Psoas muscle (tissue), 8 donors: Measurements from ENCODE around the gene PLA2G7. TPM values are rescaled to one million over a fixed set of nuclear protein-coding genes. Genes with fewer than 3 reads are reported as not detected.

Experiments used
- ATAC-seq, 4 donors: fragments of 200-7000 bp; cut with Tn5 transposase; one replicate each; pipeline ENCODE4 v1.9.1; 2020; ENCODE audit warnings: moderate library complexity in 3 of 4, mild to moderate bottlenecking in 2 of 4
- DNase-seq, 2 donors: peaks; one replicate each; pipeline ENCODE4 v3.0.0-alpha.2; 2020
- H3K27ac ChIP-seq: fragments of 200-600 bp; one replicate; pipeline ENCODE4 v1.8.0; 2022
- H3K27me3 ChIP-seq, 3 donors: fragments of 200-600 bp in 1 of 3; one replicate each; pipeline versions ENCODE4 v1.6.1 to v1.8.0; 2013 to 2022; ENCODE audit warnings: low read length in 2 of 3, mild to moderate bottlenecking in 2 of 3, moderate library complexity in 1 of 3; ENCODE audit not compliant: insufficient read depth in 3 of 3
- H3K36me3 ChIP-seq, 2 donors: fragments of 200-600 bp in 1 of 2; one replicate each; pipeline versions ENCODE4 v1.6.1 to v1.8.0; 2013 to 2022; ENCODE audit warnings: low read depth in 1 of 2, mild to moderate bottlenecking in 1 of 2, moderate library complexity in 1 of 2; ENCODE audit not compliant: insufficient read depth in 1 of 2
- H3K4me1 ChIP-seq: fragments of 200-600 bp; one replicate; pipeline ENCODE4 v1.8.0; 2022
- H3K4me3 ChIP-seq: fragments of 200-600 bp; one replicate; pipeline ENCODE4 v1.8.0; 2022; ENCODE audit warnings: mild to moderate bottlenecking
- H3K9me3 ChIP-seq: fragments of 200-600 bp; one replicate; pipeline ENCODE4 v1.8.0; 2022
- CTCF ChIP-seq: fragments of 200-600 bp; IDR thresholded peaks from one replicate; pipeline ENCODE4 v1.8.0; 2022; ENCODE audit warnings: antibody characterized with exemption
- WGBS, 3 donors: extraction: QIAGEN DNeasy Blood & Tissue Kit; methylation state at CpG; one replicate each; pipeline versions ENCODE4 v1.1.6 to v1.1.7; 2013; 5-methylcytosine and 5-hydroxymethylcytosine counted together
- intact Hi-C, 2 donors: fragments of 100-400 bp; cut with DNase I; formaldehyde crosslinking; loops; one replicate each; pipeline versions ENCODE4 v1.11.0 to v1.14.2; 2022
- polyA plus RNA-seq, 3 donors: library from polyadenylated mRNA; stranded (reverse); fragments of 200-250 nt; gene quantifications; one replicate each; pipeline ENCODE4 v1.2.3, GENCODE V29; 2013
- total RNA-seq, 4 donors: library from RNA; stranded (reverse); fragmentation: NEBNext Ultra II Directional in 2 of 4; extraction: Animal tissue kit (Norgen Biotek cat#: 25700) in 2 of 4; gene quantifications; one replicate each; pipeline versions ENCODE4 v1.2.1 to v1.2.4, GENCODE V29; 2021 to 2023
- donor health status: healthy with polysubstance abuse.
- donor health status: DM: no; HTN: no; CAD: no; lungs with moderate emphysema.
- donor health status: Bipolar disorder and iron deficiency.
- donor health status: healthy.
- donor health status: DM: yes; HTN: yes; CAD: no.
- donor health status: DM: no; HTN: no; CAD: no.
- donor health status: DM: no; HTN: no; CAD: no.
- donor health status: DM: yes; HTN: yes; CAD: no.

PLA2G7 gene
- total and polyA plus RNA-seq, 7 donors = 0.03 to 0.66 (median 0.21) TPM; not detected in 3

GRCh38 chr6:46687619-46688097 lies 47.5 kb downstream of the PLA2G7 start, which contains the start of gene TDRD6:
TDRD6 (plus strand) TSS chr6:46687885; CDS start chr6:46688129, 244 bp downstream.
- WGBS, 3 donors = 89 to 95% (median 92%) methylated on average over 39 to 41 of the region's 41 CpGs
- intact Hi-C loops = no loop called here
- no peak within 1 kb of the TSS for H3K27ac ChIP-seq

DNA sequence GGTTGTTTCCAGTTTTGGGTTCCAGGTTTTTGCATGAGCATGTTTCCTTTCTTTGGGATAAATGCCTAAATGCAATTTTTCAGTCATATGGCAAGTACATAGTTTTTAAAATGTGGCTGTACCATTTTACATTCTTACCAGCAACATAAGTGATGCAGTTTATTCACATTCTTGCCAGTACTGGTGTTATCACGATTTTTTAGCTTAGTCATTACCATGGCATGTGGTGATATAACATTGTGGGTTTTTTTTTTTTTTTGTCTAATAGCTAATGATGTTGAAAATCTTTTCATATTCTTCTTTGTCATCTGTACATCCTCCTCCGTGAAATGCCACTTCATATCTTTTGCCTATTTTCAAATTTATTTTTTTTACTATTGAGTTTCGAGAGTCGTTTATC lies 50.4 kb downstream of the PLA2G7 start:
- Histone ChIP-seq H3K27me3 (no peaks in the 10 kb centered on the region), H3K4me3 (no peak overlapping the region), H3K36me3 (no peaks in the 10 kb centered on the region), H3K4me1 (no peaks in the 10 kb centered on the region), H3K27ac (no peak overlapping the region), H3K9me3 (no peaks in the 10 kb centered on the region)
- no peak for ATAC-seq
- no peak for TF ChIP-seq CTCF
- WGBS, 3 donors = 84 to 87% (median 85%) methylated on average over 4 of the region's 4 CpGs
- intact Hi-C loops = no loop called here
- DNase-seq = no peak

More at GRCh38 chr6:46687619-46688097, 47.5 kb downstream of the PLA2G7 start, which contains the start of gene TDRD6:
- H3K4me3 ChIP-seq = no peak within 1 kb of the TSS
- no peak for TF ChIP-seq CTCF
- ATAC-seq = no peak
- H3K27me3 ChIP-seq = no peaks in the 10 kb centered on the region
- H3K9me3 ChIP-seq = no peaks in the 10 kb centered on the region
- DNase-seq = peak; percentile 16 to 45
- no peaks in the 10 kb centered on the region for H3K4me1 ChIP-seq
- H3K36me3 ChIP-seq = no peaks in the 10 kb centered on the region

DNA sequence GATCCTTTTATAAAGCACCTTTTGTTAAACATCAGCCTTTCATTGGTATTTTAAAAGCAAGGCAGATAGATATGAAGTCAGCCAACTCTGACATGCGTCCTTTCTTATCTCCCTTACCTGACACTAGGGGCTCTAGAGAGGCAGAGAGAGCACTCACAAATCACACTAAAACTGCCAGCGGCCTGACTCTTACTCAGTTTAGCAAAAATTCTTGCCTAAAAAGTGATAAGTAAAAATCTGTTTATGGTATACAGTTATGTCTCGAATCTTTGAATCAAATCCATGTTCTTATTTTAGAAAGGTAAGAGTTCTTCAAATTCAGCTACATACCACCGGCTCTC lies 57.9 kb downstream of the PLA2G7 start:
- Histone ChIP-seq H3K27me3 (no peaks in the 10 kb centered on the region), H3K4me1 (no peaks in the 10 kb centered on the region), H3K9me3 (no peaks in the 10 kb centered on the region), H3K27ac (no peak overlapping the region), H3K4me3 (no peak overlapping the region), H3K36me3 (peaks cover 3 to 50% of the 10 kb centered on the region in 2 donors)
- 86 to 90% (median 87%) methylated on average over 4 of the region's 4 CpGs for WGBS, 3 donors
- intact Hi-C loops = no loop called here
- no peak for TF ChIP-seq CTCF
- ATAC-seq = no peak
- DNase-seq = no peak

DNA sequence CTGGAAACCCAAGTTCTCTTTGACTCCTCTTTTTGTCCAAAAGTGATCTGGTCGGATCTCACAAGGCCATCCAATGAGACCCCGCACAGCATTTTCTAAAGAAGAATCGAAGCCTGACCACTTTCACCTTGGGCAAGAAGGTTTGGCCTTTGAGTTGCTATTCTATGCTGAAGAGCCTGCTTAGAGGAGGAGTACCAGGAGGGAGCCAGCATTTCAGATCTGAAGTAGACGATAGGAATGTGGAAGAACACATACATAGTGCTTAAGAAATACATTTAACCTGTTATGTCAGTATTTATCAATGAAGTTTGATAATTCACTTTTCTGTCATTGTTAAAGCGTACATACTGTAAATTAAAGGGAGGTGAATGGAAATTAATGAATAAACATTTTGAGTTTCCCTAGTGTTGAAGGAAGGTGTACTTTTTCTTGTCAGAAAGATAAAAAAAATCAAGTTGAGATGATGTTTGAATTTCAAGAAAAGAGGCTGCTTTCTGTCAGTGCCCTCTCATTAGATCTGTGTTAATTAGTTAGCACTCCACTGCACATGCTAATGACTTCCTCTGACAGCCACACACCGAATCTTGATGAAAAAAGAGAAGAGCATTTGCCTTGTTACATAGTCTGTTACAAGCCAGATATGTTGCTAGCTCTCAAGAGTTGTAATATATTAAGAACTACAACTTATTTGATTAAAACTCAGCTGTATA lies 58.4 kb downstream of the PLA2G7 start:
- WGBS, 3 donors = 89 to 92% (median 91%) methylated on average over 6 of the region's 6 CpGs
- Histone ChIP-seq H3K4me1 (no peaks in the 10 kb centered on the region), H3K36me3 (peaks cover 3 to 55% of the 10 kb centered on the region in 2 donors), H3K27me3 (no peaks in the 10 kb centered on the region), H3K9me3 (no peaks in the 10 kb centered on the region), H3K27ac (no peak overlapping the region), H3K4me3 (no peak overlapping the region)
- intact Hi-C loops = no loop called here
- ATAC-seq (no peak), DNase-seq (no peak)
- TF ChIP-seq CTCF = no peak

GRCh38 chr6:46674410-46674809 lies 60.8 kb downstream of the PLA2G7 start:
- H3K4me1 ChIP-seq = no peaks in the 10 kb centered on the region
- intact Hi-C loops = no loop called here
- ATAC-seq = no peak
- H3K27ac ChIP-seq = no peak overlapping the region
- H3K9me3 ChIP-seq = no peaks in the 10 kb centered on the region
- H3K27me3 ChIP-seq = no peaks in the 10 kb centered on the region
- no peak overlapping the region for H3K4me3 ChIP-seq
- no peak for TF ChIP-seq CTCF
- no peak for DNase-seq
- WGBS, 3 donors = 32 to 54% (median 35%) methylated on average over 1 of the region's 1 CpG
- H3K36me3 ChIP-seq = peaks cover 3 to 75% of the 10 kb centered on the region in 2 donors
